ENCODE measurements around the gene UBA52. TPM values are rescaled to one million over a fixed set of nuclear protein-coding genes. Genes with fewer than 3 reads are reported as not detected.

Gene UBA52
- polyA plus RNA-seq, 1 of the 3 experiments (the other 2 are of a cell fraction): 2,690 TPM

GRCh38 chr19:18571564-18572344, at the start of gene UBA52 (continued):
- TF ChIP-seq RFX5 (IDR thresholded peaks at IDR 0.05; ENCODE audit: low read length): peak; percentile 38; the same call in 1 of the 2 replicates
- TF ChIP-seq TAF1 (IDR thresholded peaks at IDR 0.05; ENCODE audit: borderline replicate concordance, low read depth, low read length): peak; percentile 96
- no peak for TF ChIP-seq FOXM1 (IDR thresholded peaks at IDR 0.05; ENCODE audit: low read depth)
- no peak; the same call in 1 of the 2 replicates for TF ChIP-seq JUND (IDR thresholded peaks at IDR 0.05)
- peak; percentile 99 for TF ChIP-seq YY1 (IDR thresholded peaks at IDR 0.05; ENCODE audit: low read depth)
- no peak for TF ChIP-seq RAD21 (IDR thresholded peaks at IDR 0.05; ENCODE audit: low read length)
- TF ChIP-seq FOSL2 (IDR thresholded peaks at IDR 0.05; ENCODE audit: borderline replicate concordance, low read depth): no peak; the same call in 1 of the 2 replicates
- peak; percentile 100 for TF ChIP-seq MAX (IDR thresholded peaks at IDR 0.05; ENCODE audit: low read depth)
- no peak for TF ChIP-seq RCOR1 (IDR thresholded peaks at IDR 0.05; ENCODE audit: low read length)
- TF ChIP-seq CHD2 (IDR thresholded peaks at IDR 0.05; ENCODE audit: low read length, partially characterized antibody): peak; percentile 77
- TF ChIP-seq USF1 (IDR thresholded peaks at IDR 0.05; ENCODE audit: borderline replicate concordance, low read depth): peak; percentile 95
- no peak for TF ChIP-seq RXRA (IDR thresholded peaks at IDR 0.05; ENCODE audit: borderline replicate concordance, low read depth)
- TF ChIP-seq GATA2 (CRISPR knock-in tag; IDR thresholded peaks at IDR 0.05): no peak
- TF ChIP-seq ELF1 (IDR thresholded peaks at IDR 0.05): peak; percentile 99

DNA sequence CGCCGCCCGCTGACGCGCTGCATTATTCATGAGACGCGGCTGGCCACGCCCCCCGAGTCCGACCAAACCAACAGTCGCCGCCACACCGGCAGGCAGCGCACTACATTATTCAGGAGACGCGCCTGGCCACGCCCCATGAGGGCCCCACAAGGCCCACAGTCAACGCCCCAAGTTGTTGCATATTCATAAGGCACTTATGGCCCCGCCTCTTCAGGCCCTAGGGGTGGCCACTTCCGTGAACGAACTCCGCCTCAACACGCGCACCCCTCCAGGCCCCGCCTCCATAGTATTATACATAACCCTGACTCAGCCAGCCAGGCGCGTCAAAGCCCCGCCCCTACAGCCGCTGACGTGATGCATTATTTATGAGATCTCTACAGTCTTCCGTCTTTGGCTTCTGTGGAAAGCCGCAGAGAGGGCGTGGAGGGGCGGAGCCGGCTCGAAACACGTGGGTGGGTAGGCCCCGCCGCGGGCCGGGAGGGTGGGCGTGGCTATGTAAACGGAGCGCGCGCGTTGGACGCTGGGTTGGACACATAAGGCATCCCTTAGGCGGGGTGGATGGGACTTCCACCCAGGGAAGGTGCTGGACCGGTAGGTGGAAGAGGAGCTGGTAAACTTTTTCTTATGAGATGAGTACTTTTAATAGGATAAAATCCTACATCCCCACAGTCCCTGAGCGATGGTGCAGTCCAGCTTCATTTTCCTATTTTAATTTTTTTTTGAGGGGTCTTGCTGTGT, 49.4 kb upstream of the UBA52 start:
- Histone ChIP-seq H3F3A (replicated peaks; ENCODE audit: insufficient read depth) (peaks cover 17% of the 10 kb centered on the region), H3K9ac (peak overlapping the region; percentile 96; the same call in 1 of the 2 replicates)
- CTCF ChIA-PET: interaction anchor here (0.6 to 5.7 kb wide), 12 partner anchors 8 to 72 kb away, joined by 3 to 58 read pairs (median 14); partner anchors contain the start of genes REX1BD and UBA52
- no peak for TF ChIP-seq EP300 (IDR thresholded peaks at IDR 0.05; ENCODE audit: borderline replicate concordance in 1 of 2, low read depth in 1 of 2, low read length in 1 of 2)
- TF ChIP-seq YY1 (IDR thresholded peaks at IDR 0.05; ENCODE audit: low read depth): no peak; the same call in 1 of the 2 replicates
- TF ChIP-seq, protein P1, sequence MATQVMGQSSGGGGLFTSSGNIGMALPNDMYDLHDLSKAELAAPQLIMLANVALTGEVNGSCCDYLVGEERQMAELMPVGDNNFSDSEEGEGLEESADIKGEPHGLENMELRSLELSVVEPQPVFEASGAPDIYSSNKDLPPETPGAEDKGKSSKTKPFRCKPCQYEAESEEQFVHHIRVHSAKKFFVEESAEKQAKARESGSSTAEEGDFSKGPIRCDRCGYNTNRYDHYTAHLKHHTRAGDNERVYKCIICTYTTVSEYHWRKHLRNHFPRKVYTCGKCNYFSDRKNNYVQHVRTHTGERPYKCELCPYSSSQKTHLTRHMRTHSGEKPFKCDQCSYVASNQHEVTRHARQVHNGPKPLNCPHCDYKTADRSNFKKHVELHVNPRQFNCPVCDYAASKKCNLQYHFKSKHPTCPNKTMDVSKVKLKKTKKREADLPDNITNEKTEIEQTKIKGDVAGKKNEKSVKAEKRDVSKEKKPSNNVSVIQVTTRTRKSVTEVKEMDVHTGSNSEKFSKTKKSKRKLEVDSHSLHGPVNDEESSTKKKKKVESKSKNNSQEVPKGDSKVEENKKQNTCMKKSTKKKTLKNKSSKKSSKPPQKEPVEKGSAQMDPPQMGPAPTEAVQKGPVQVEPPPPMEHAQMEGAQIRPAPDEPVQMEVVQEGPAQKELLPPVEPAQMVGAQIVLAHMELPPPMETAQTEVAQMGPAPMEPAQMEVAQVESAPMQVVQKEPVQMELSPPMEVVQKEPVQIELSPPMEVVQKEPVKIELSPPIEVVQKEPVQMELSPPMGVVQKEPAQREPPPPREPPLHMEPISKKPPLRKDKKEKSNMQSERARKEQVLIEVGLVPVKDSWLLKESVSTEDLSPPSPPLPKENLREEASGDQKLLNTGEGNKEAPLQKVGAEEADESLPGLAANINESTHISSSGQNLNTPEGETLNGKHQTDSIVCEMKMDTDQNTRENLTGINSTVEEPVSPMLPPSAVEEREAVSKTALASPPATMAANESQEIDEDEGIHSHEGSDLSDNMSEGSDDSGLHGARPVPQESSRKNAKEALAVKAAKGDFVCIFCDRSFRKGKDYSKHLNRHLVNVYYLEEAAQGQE (IDR thresholded peaks at IDR 0.05; ENCODE audit: low read depth, low read length): no peak
- TF ChIP-seq RFX5 (IDR thresholded peaks at IDR 0.05; ENCODE audit: low read length): no peak
- peak; percentile 85 for TF ChIP-seq ELF1 (IDR thresholded peaks at IDR 0.05)
- TF ChIP-seq MXI1 (IDR thresholded peaks at IDR 0.05; ENCODE audit: low read depth, low read length): peak; percentile 88
- no peak for TF ChIP-seq FOXM1 (IDR thresholded peaks at IDR 0.05; ENCODE audit: low read depth)
- TF ChIP-seq SIN3A (IDR thresholded peaks at IDR 0.05; ENCODE audit: borderline replicate concordance, low read depth, low read length): peak; percentile 73; the same call in 1 of the 2 replicates
- peak; percentile 72; the same call in 1 of the 2 replicates for TF ChIP-seq USF1 (IDR thresholded peaks at IDR 0.05; ENCODE audit: borderline replicate concordance, low read depth)
- TF ChIP-seq TEAD4 (IDR thresholded peaks at IDR 0.05; ENCODE audit: borderline replicate concordance, insufficient read depth): 0 out of 2 replicates have a peak, but pooled peaks have one; percentile 38
- TF ChIP-seq GABPA (IDR thresholded peaks at IDR 0.05; ENCODE audit: low read depth): no peak
- TF ChIP-seq FOSL2 (IDR thresholded peaks at IDR 0.05; ENCODE audit: borderline replicate concordance, low read depth): peak; percentile 50; the same call in 1 of the 2 replicates
- TF ChIP-seq MEF2A (IDR thresholded peaks at IDR 0.05; ENCODE audit: borderline replicate concordance, low read depth): no peak
- no peak for TF ChIP-seq SMC3 (IDR thresholded peaks at IDR 0.05; ENCODE audit: low read depth, low read length)
- TF ChIP-seq RXRA (IDR thresholded peaks at IDR 0.05; ENCODE audit: borderline replicate concordance, low read depth): no peak
- TF ChIP-seq GATA2 (CRISPR knock-in tag; IDR thresholded peaks at IDR 0.05): no peak
- no peak; the same call in 1 of the 2 replicates for TF ChIP-seq TCF12 (IDR thresholded peaks at IDR 0.05)

More for the DNA sequence above, 49.4 kb upstream of the UBA52 start:
- DNase-seq: peak; percentile 96
- H3K36me3 ChIP-seq (replicated peaks in 1 of 2; ENCODE audit: control insufficient read depth in 1 of 2, insufficient read depth in 2 of 2, low read length in 1 of 2): no peaks in the 10 kb centered on the region
- peak overlapping the region; percentile 29; the same call in 1 of the 2 replicates for H3K4me2 ChIP-seq
- H3K9me2 ChIP-seq: no peaks in the 10 kb centered on the region
- H3K79me2 ChIP-seq (ENCODE audit: insufficient read depth): peaks cover 44% of the 10 kb centered on the region
- peak overlapping the region; percentile 48 to 95; a peak in 2 of 4 replicates for H3K27ac ChIP-seq (ENCODE audit: low read depth in 2 of 2, low read length in 1 of 2)
- 1% methylated on average over 39 of the region's 51 CpGs for WGBS (ENCODE audit: low lambda C conversion rate)
- peaks cover 4 to 11% of the 10 kb centered on the region in 2 experiments; a peak in 1 of 4 replicates for H3K4me1 ChIP-seq (ENCODE audit: control insufficient read depth in 1 of 2, insufficient read depth in 2 of 2, low read depth in 1 of 2, low read length in 1 of 2)
- POLR2A ChIA-PET: interaction anchor here (1.0 kb wide), 1 partner anchor 12 kb away, joined by 5 read pairs; no protein-coding TSS in a partner anchor
- peaks cover 27% of the 10 kb centered on the region for H4K20me1 ChIP-seq (ENCODE audit: insufficient read depth)
- H3K27me3 ChIP-seq (ENCODE audit: insufficient read depth): no peaks in the 10 kb centered on the region
- peak overlapping the region in 1 of 2 experiments; percentile 73; a peak in 2 of 4 replicates for H3K4me3 ChIP-seq (ENCODE audit: low read depth in 2 of 2, low read length in 1 of 2)
- peak overlapping the region; percentile 52; the same call in 1 of the 2 replicates for H2AFZ ChIP-seq (ENCODE audit: low read depth)
- no peaks in the 10 kb centered on the region for H3K9me3 ChIP-seq
